Measurements from ENCODE around the gene FARSA. TPM values are rescaled to one million over a fixed set of nuclear protein-coding genes. Genes with fewer than 3 reads are reported as not detected.

The FARSA gene
- total and polyA plus RNA-seq, 2 of the 4 experiments (the other 2 are of a cell fraction): 49.3 to 80.9 TPM

DNA sequence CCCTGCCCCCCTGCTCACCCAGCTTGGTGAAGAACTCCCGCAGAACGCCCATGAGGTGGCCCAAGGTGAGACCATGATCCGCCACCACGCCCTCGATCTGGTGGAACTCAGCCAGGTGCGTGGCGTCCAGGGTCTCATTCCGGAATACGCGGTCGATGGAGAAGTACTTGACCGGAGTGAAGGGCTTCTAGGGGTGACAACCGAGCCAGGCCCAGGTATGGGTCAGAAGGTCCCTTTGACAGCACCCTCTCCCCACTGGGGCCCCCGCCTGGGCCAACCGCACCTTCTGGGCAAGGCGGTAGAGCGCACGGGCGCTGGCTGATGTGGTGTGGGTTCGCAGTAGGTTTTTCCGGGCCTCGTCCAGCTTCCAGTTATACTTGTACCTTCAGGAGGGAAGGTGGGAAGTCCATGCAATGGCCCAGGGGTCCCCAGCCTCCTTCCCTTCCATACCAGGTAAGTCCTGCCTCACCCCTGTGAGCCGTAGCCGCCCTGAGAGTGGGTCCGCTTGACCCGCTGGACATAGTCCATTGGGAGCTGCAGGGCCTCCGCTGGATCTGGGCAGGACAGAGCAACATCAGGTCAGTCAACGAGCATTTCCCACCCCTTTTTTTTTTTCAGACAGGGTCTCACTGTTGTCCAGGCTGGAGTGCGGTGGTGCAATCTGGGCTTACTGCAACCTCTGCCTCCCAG is 8.7 kb downstream of the FARSA start:
- no TSS peak for BruUV-seq (replicated peaks)
- Histone ChIP-seq H2AK5ac (ENCODE audit: low read depth, low read length) (no peak overlapping the region), H3K56ac (ENCODE audit: extremely low read depth, insufficient read depth, low read length) (no peak overlapping the region), H4K91ac (ENCODE audit: insufficient read depth, low read depth, low read length) (no peak overlapping the region), H2AFZ (replicated peaks; ENCODE audit: low read length, poor library complexity) (no peak overlapping the region), H3K36me3 (ENCODE audit: control insufficient read depth, insufficient read depth, low read length) (peaks cover 54% of the 10 kb centered on the region), H3K27me3 (ENCODE audit: control insufficient read depth, insufficient read depth, low read length) (no peaks in the 10 kb centered on the region), H3K27ac (ENCODE audit: insufficient read depth, low read length) (no peak overlapping the region), H3K23ac (ENCODE audit: low read depth, low read length) (no peak overlapping the region), H3K79me1 (ENCODE audit: low read depth in 1 of 2, low read length in 2 of 2) (peaks cover 3 to 25% of the 10 kb centered on the region in 2 experiments; a peak in 3 of 4 replicates), H3K4me3 (ENCODE audit: insufficient read depth, low read depth, low read length) (no peak overlapping the region), H4K5ac (ENCODE audit: low read depth, low read length) (no peak overlapping the region), H2BK20ac (ENCODE audit: low read depth, low read length) (no peak overlapping the region), H4K20me1 (ENCODE audit: insufficient read depth, low read length) (no peaks in the 10 kb centered on the region; the same call in 1 of the 2 replicates), H3K14ac (replicated peaks; ENCODE audit: low read depth, low read length) (no peak overlapping the region), H3K9ac (ENCODE audit: low read depth, low read length) (no peak overlapping the region), H3K4me2 (ENCODE audit: low read depth, low read length) (no peak overlapping the region), H3K4ac (ENCODE audit: low read depth, low read length) (no peak overlapping the region), H3K4me1 (ENCODE audit: control insufficient read depth, insufficient read depth, low read length) (no peaks in the 10 kb centered on the region), H2BK120ac (ENCODE audit: low read depth, low read length) (no peak overlapping the region), H2BK5ac (ENCODE audit: low read depth, low read length, poor library complexity, severe bottlenecking) (no peak overlapping the region), H3K9me3 (ENCODE audit: control insufficient read depth, insufficient read depth, low read length) (no peaks in the 10 kb centered on the region), H3K18ac (ENCODE audit: low read depth, low read length) (no peak overlapping the region), H3K9me1 (ENCODE audit: insufficient read depth, low read length) (no peaks in the 10 kb centered on the region; the same call in 1 of the 2 replicates), H2AK9ac (replicated peaks; ENCODE audit: low read depth, low read length, poor library complexity) (peak overlapping the region; percentile 28), H4K8ac (ENCODE audit: low read depth in 2 of 2, low read length in 2 of 2) (no peak overlapping the region), H2BK15ac (ENCODE audit: low read depth, low read length) (no peak overlapping the region)
- no peak for DNase-seq
- TF ChIP-seq CEBPB (IDR thresholded peaks at IDR 0.05; ENCODE audit: low read depth, low read length): no peak
- TF ChIP-seq, protein P1, sequence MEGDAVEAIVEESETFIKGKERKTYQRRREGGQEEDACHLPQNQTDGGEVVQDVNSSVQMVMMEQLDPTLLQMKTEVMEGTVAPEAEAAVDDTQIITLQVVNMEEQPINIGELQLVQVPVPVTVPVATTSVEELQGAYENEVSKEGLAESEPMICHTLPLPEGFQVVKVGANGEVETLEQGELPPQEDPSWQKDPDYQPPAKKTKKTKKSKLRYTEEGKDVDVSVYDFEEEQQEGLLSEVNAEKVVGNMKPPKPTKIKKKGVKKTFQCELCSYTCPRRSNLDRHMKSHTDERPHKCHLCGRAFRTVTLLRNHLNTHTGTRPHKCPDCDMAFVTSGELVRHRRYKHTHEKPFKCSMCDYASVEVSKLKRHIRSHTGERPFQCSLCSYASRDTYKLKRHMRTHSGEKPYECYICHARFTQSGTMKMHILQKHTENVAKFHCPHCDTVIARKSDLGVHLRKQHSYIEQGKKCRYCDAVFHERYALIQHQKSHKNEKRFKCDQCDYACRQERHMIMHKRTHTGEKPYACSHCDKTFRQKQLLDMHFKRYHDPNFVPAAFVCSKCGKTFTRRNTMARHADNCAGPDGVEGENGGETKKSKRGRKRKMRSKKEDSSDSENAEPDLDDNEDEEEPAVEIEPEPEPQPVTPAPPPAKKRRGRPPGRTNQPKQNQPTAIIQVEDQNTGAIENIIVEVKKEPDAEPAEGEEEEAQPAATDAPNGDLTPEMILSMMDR (conservative IDR thresholded peaks at IDR 0.05; ENCODE audit: low read depth, low read length): no peak
- no peak for TF ChIP-seq POLR2A (IDR thresholded peaks at IDR 0.05; ENCODE audit: low read depth, low read length)
- no peak for TF ChIP-seq MAZ (IDR thresholded peaks at IDR 0.05; ENCODE audit: borderline replicate concordance, low read depth, low read length)
- ChIA-PET CTCF (no interaction called here), POLR2A (ENCODE audit: unreplicated experiment) (no interaction called here)
- 92% methylated on average over 6 of the region's 29 CpGs; no CpG with 5 or more reads in 1 of the 2 experiments for WGBS, 2 experiments (ENCODE audit: extremely low coverage in 2 of 2, insufficient read length in 1 of 2)
- no peak for ATAC-seq (ENCODE audit: low read depth)
- dilution Hi-C loops (cut with HindIII; ENCODE audit: low sequenced_read_pairs, unreplicated experiment) (no loop called here), intact Hi-C loops (cut with micrococcal nuclease) (no loop called here), in situ Hi-C loops (cut with MboI; ENCODE audit: low sequenced_read_pairs) (no loop called here)

All from IMR-90 (cell line).